Measurements from ENCODE around the gene MERTK. TPM values are rescaled to one million over a fixed set of nuclear protein-coding genes. Genes with fewer than 3 reads are reported as not detected.
A peak's percentile ranks its signal among the peaks of the same experiment; 100 is the strongest.

MERTK gene
- total and polyA plus RNA-seq, 2 of the 13 experiments (the other 11 are each of a cell fraction or from before 2014, with no cell fraction given): 37.3 to 44.7 TPM

- TF ChIP-seq SP4 (CRISPR knock-in tag; IDR thresholded peaks at IDR 0.05) (no peak), ARID4A (CRISPR knock-in tag; IDR thresholded peaks at IDR 0.05; ENCODE audit: borderline replicate concordance) (peak; percentile 17; the same call in 1 of the 2 replicates), KMT2A (CRISPR knock-in tag; IDR thresholded peaks at IDR 0.05) (peak; percentile 78; the same call in 1 of the 2 replicates), ZNF34 (CRISPR knock-in tag; IDR thresholded peaks at IDR 0.05; ENCODE audit: borderline replicate concordance) (no peak), IKZF5 (CRISPR knock-in tag; IDR thresholded peaks at IDR 0.05) (no peak), ZNF407 (CRISPR knock-in tag; IDR thresholded peaks at IDR 0.05; ENCODE audit: not compliant biosample characterization) (no peak), DRAP1 (CRISPR knock-in tag; IDR thresholded peaks at IDR 0.05) (no peak), ZBTB7A (CRISPR knock-in tag; IDR thresholded peaks at IDR 0.05) (no peak), SP2 (CRISPR knock-in tag; IDR thresholded peaks at IDR 0.05) (no peak), KAT8 (CRISPR knock-in tag; IDR thresholded peaks at IDR 0.05) (0 out of 2 replicates have a peak, but pooled peaks have one; percentile 21), KLF13 (CRISPR knock-in tag; IDR thresholded peaks at IDR 0.05) (no peak), ZNF292 (CRISPR knock-in tag; IDR thresholded peaks at IDR 0.05; ENCODE audit: borderline replicate concordance, low read depth) (peak; percentile 69; the same call in 1 of the 2 replicates), GATAD2A (CRISPR knock-in tag; IDR thresholded peaks at IDR 0.05) (peak; percentile 83), ZEB1 (IDR thresholded peaks at IDR 0.05; ENCODE audit: insufficient replicate concordance, low read depth) (no peak)
Observed at GRCh38 chr2:111909079-111909478, 10.7 kb downstream of the MERTK start (continued).
